ENCODE data around the gene PCNX2. TPM values are rescaled to one million over a fixed set of nuclear protein-coding genes. Genes with fewer than 3 reads are reported as not detected.

PCNX2 gene
- total and polyA plus RNA-seq, 10 of the 15 experiments (the other 5 are each of a cell fraction or from before 2014, with no cell fraction given) = 2.1 to 16.4 (median 8.1) TPM

- TF ChIP-seq USF1 (IDR thresholded peaks at IDR 0.05; ENCODE audit: borderline replicate concordance, extremely low read length, insufficient read depth, low read depth, low read length) (no peak), ZBTB4 (CRISPR knock-in tag; IDR thresholded peaks at IDR 0.05) (no peak), RELA (IDR thresholded peaks at IDR 0.05; ENCODE audit: borderline replicate concordance, partially characterized antibody) (no peak)
Measured at GRCh38 chr1:233080286-233080685, 215.2 kb downstream of the PCNX2 start (continued).

- no peak overlapping the region for H2AFZ ChIP-seq (ENCODE audit: control insufficient read depth, low read depth, low read length)
- no peak overlapping the region for H3K27ac ChIP-seq (ENCODE audit: control insufficient read depth, insufficient read depth)
- H3K4me3 ChIP-seq = no peak overlapping the region
- H3K9me3 ChIP-seq (replicated peaks; ENCODE audit: control insufficient read depth, insufficient read depth, low read length) = no peaks in the 10 kb centered on the region
- ChIA-PET CTCF (no interaction called here), POLR2A (no interaction called here), SMC1A (ENCODE audit: uncharacterized antibody, unreplicated experiment) (no interaction called here), RAD21 (ENCODE audit: unreplicated experiment) (no interaction called here)
- H3K4me1 ChIP-seq (ENCODE audit: control insufficient read depth, insufficient read depth, low read length) = no peaks in the 10 kb centered on the region
- no peaks in the 10 kb centered on the region for H3K27me3 ChIP-seq (replicated peaks in 1 of 2; ENCODE audit: control insufficient read depth in 2 of 2, insufficient read depth in 2 of 2, low read length in 1 of 2)
- no peak for FAIRE-seq
- in situ Hi-C loops (cut with MboI) (no loop called here), intact Hi-C loops (cut with micrococcal nuclease; ENCODE audit: unreplicated experiment) (no loop called here)
- H3K79me2 ChIP-seq (ENCODE audit: control insufficient read depth, insufficient read depth, low read length) = no peaks in the 10 kb centered on the region
- no peak for ATAC-seq
- 87% methylated on average over 4 of the region's 4 CpGs for WGBS (ENCODE audit: insufficient coverage, insufficient replicate concordance, low lambda C conversion rate, missing lambda C conversion rate)
- H4K20me1 ChIP-seq (ENCODE audit: control insufficient read depth, insufficient read depth) = no peaks in the 10 kb centered on the region; the same call in 1 of the 2 replicates
- no peak overlapping the region for H3K9ac ChIP-seq (ENCODE audit: control insufficient read depth, insufficient read depth, low read length)
- no peak overlapping the region for H3K4me2 ChIP-seq (ENCODE audit: control insufficient read depth, insufficient read depth)
- H3K36me3 ChIP-seq (ENCODE audit: control insufficient read depth in 2 of 2, insufficient read depth in 2 of 2, low read length in 1 of 2) = no peaks in the 10 kb centered on the region
- no peak for TF ChIP-seq MTA3 (IDR thresholded peaks at IDR 0.05; ENCODE audit: borderline replicate concordance, low read length)
- TF ChIP-seq ZBTB11 (CRISPR knock-in tag; IDR thresholded peaks at IDR 0.05) = no peak
- no peak for TF ChIP-seq HDAC2 (IDR thresholded peaks at IDR 0.05)
- TF ChIP-seq ZNF217 (IDR thresholded peaks at IDR 0.05) = no peak
- no peak for DNase-seq (ENCODE audit: low read depth, low spot score)
- no TSS peak for BruUV-seq (replicated peaks)
Measured at GRCh38 chr1:233079574-233079973, 216.0 kb downstream of the PCNX2 start.

Measured in GM12878 (cell line).